Measurements from ENCODE around the gene OVAAL.

Gene OVAAL

DNA sequence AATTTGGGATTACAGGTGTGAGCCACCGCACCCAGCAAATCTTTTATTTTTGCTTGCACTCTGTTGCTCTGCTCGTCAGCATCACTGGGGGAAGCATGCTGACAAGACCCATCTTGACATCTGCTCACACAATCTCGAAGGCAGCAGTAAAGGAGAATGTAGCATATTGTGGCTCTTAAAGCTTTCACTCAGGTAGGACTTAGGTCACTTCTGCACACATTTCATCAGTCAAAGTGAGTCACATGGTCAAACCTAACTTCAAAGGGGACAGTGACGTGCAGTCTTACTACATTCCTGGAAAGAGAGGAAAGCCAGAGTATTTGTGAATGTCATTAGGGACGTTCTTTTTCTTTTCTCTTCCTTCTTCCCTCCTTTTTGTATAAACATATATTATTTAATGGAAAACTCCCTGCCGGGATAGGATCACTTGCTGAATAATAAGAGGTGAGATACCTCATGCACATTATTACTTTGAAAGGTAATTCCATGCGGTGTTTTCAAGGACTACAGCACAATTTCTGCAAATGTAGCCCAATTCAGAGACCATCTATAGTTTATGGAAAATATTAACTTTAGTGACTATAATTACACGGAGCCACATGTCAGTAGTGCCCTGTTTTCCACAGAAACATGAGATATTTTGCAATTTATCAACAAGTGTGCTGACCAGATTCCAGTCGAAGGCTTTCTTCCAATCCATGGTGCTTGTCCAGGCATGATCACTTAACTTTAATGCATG lies 37.1 kb upstream of the OVAAL start:
- Histone ChIP-seq H3K4me3 (ENCODE audit: low read depth, low read length) (no peak overlapping the region), H3K36me3 (no peaks in the 10 kb centered on the region), H3K27me3 (ENCODE audit: insufficient read depth, low read depth, severe bottlenecking) (no peaks in the 10 kb centered on the region), H3K27ac (no peak overlapping the region), H3K9me3 (ENCODE audit: severe bottlenecking) (no peaks in the 10 kb centered on the region)
- TF ChIP-seq, protein P1, sequence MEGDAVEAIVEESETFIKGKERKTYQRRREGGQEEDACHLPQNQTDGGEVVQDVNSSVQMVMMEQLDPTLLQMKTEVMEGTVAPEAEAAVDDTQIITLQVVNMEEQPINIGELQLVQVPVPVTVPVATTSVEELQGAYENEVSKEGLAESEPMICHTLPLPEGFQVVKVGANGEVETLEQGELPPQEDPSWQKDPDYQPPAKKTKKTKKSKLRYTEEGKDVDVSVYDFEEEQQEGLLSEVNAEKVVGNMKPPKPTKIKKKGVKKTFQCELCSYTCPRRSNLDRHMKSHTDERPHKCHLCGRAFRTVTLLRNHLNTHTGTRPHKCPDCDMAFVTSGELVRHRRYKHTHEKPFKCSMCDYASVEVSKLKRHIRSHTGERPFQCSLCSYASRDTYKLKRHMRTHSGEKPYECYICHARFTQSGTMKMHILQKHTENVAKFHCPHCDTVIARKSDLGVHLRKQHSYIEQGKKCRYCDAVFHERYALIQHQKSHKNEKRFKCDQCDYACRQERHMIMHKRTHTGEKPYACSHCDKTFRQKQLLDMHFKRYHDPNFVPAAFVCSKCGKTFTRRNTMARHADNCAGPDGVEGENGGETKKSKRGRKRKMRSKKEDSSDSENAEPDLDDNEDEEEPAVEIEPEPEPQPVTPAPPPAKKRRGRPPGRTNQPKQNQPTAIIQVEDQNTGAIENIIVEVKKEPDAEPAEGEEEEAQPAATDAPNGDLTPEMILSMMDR (IDR thresholded peaks at IDR 0.05; ENCODE audit: low read depth, low read length), result no peak
- no peak for DNase-seq

DNA sequence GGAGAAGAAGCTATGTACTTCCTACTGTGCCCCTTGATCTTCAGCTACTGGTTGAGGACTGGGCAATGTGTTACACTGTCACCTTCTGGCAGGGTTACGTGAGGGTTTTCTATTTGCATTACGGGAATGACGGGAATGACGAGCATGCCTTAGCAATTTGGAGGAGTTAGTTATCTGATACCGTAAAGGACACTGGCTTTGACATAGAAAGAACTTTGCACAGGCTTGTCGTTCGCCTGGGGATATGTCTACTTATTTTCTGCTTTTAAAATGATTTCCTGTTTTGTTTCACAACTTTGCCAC lies 36.6 kb upstream of the OVAAL start:
- TF ChIP-seq, protein P1 (IDR thresholded peaks at IDR 0.05; ENCODE audit: low read depth, low read length), result no peak
- H3K27ac ChIP-seq, result no peak overlapping the region
- H3K36me3 ChIP-seq, result no peaks in the 10 kb centered on the region
- no peaks in the 10 kb centered on the region for H3K9me3 ChIP-seq (ENCODE audit: severe bottlenecking)
- no peaks in the 10 kb centered on the region for H3K27me3 ChIP-seq (ENCODE audit: insufficient read depth, low read depth, severe bottlenecking)
- no peak for DNase-seq
- H3K4me3 ChIP-seq (ENCODE audit: low read depth, low read length), result no peak overlapping the region

DNA sequence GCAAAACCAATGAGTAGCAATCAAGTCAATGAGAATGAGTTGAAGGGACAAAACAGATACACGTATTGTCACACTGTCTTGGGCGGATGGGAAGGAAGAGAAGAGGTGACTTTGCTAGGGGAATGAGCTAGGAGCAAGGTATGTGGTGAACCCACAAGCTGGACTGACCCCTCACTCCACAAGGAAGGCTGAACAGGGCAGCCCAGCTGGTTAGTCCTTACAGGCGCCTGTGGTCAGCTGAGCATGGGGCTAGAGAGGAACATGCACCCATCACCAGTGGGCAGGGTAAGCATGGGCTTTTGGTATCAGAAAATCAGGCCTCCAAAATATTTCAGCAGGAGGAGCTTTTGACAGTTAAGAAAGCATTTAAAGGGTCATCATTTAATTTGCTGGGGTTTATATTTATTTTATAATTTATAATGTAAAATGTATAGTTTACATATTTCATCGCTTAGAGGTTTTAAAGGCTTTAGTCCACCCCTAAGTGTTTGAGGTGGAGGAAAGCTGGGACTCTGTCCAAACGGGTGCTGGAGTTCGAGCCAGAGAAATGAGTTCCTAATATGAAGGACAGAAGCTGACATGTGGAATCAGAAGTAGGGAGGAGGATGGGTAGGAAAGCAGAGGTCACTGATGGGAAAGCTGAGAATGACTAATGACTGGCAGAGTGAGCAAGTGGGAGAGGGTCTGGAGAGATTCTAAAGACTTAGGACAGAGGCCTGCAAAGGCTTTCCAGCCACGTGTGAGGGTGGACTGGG lies 34.4 kb upstream of the OVAAL start:
- no peak overlapping the region for H3K27ac ChIP-seq
- no peak for DNase-seq
- TF ChIP-seq, protein P1 (IDR thresholded peaks at IDR 0.05; ENCODE audit: low read depth, low read length), result no peak

DNA sequence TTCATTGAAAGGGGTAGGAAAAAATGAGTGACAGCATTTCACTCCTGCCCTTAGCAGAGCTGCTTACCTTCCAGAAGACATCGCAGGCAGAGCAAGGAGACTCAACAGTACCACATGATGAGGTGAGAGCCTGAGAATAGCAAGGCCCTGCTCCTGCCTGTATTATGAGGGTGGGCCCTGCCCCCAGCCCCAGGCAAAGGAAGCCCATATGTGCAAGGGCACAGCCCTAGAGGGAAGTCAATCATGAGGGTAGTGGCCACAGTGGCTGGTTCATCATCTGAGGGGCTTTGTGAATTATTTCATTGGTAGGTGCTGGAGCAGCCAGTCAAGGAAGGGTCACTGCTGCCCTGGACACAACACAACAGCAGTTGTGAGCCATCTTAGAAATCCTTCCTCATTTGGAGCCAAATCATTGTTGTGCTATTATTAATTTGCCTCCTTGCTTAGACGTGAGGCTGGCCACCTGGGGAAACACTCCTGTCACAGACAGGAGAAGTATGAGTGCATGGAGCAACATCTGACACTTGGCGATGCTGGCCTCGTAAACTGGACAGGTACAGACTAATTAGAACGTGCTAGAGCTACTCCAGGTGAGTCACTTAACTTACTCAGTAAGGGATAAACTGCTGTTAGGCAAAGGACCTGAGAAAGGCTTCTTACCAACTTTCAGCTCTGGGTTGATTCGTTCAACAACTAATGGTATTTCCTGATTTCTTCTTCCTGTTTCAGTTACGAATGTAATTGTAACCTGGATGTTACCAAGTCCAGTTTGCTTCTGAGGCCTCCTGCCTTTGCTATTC lies 33.6 kb upstream of the OVAAL start:
- Histone ChIP-seq H3K27ac (no peak overlapping the region), H3K27me3 (ENCODE audit: insufficient read depth, low read depth, severe bottlenecking) (no peaks in the 10 kb centered on the region), H3K36me3 (no peaks in the 10 kb centered on the region), H3K9me3 (ENCODE audit: severe bottlenecking) (no peaks in the 10 kb centered on the region), H3K4me3 (ENCODE audit: low read depth, low read length) (no peak overlapping the region)
- no peak for DNase-seq
- TF ChIP-seq, protein P1 (IDR thresholded peaks at IDR 0.05; ENCODE audit: low read depth, low read length), result no peak

More for the DNA sequence above, 34.4 kb upstream of the OVAAL start:
- H3K27me3 ChIP-seq (ENCODE audit: insufficient read depth, low read depth, severe bottlenecking), result no peaks in the 10 kb centered on the region
- H3K36me3 ChIP-seq, result no peaks in the 10 kb centered on the region
- no peak overlapping the region for H3K4me3 ChIP-seq (ENCODE audit: low read depth, low read length)
- H3K9me3 ChIP-seq (ENCODE audit: severe bottlenecking), result no peaks in the 10 kb centered on the region

DNA sequence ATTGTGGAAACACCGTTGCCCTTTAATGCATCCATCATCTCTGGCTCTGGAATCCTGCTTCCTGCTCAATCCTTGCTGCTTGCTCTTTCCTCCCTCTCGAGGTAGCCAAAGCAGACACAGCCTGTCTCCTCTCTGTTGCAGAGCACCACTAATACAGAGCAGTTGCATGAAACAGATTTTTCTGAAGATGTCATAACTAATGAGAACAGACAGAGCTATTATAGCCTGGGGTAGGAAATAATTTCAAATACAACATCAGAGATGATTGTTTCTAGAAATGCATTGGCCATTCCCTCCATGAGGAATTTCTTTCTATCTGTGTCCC lies 33.1 kb upstream of the OVAAL start:
- TF ChIP-seq, protein P1 (IDR thresholded peaks at IDR 0.05; ENCODE audit: low read depth, low read length), result no peak
- Histone ChIP-seq H3K9me3 (ENCODE audit: severe bottlenecking) (no peaks in the 10 kb centered on the region), H3K27me3 (ENCODE audit: insufficient read depth, low read depth, severe bottlenecking) (no peaks in the 10 kb centered on the region), H3K4me3 (ENCODE audit: low read depth, low read length) (no peak overlapping the region), H3K27ac (no peak overlapping the region), H3K36me3 (no peaks in the 10 kb centered on the region)
- DNase-seq, result no peak

All from WERI-Rb-1 (cell line).